Fibroblast of pulmonary artery (primary cell): ENCODE measurements around the gene ZNF316.
"Not testable (repeated sequence)": the region's sequence is repeated elsewhere in the genome, so short reads cannot be mapped to it uniquely, and the experiment has no call there.

ENCODE experiments used
- DNase-seq: peaks from one replicate; pipeline ENCODE4 v3.0.0-alpha.2; 2010; ENCODE audit warnings: low read depth
- H3K4me3 ChIP-seq: replicated peaks from 2 replicates; pipeline ENCODE4 v1.5.1; 2011; ENCODE audit warnings: low read depth, mild to moderate bottlenecking, control low read depth, low read length, moderate library complexity
- CTCF ChIP-seq: IDR thresholded peaks from 2 replicates; pipeline ENCODE4 v1.5.1; 2011; ENCODE audit warnings: mild to moderate bottlenecking, control low read depth, low read length, inconsistent platforms; ENCODE audit errors: missing control alignments

Gene ZNF316

GRCh38 chr7:6622134-6622710 is 14.9 kb upstream of the ZNF316 start:
- TF ChIP-seq CTCF = no peak
- H3K4me3 ChIP-seq = no peak overlapping the region
- no peak for DNase-seq

DNA sequence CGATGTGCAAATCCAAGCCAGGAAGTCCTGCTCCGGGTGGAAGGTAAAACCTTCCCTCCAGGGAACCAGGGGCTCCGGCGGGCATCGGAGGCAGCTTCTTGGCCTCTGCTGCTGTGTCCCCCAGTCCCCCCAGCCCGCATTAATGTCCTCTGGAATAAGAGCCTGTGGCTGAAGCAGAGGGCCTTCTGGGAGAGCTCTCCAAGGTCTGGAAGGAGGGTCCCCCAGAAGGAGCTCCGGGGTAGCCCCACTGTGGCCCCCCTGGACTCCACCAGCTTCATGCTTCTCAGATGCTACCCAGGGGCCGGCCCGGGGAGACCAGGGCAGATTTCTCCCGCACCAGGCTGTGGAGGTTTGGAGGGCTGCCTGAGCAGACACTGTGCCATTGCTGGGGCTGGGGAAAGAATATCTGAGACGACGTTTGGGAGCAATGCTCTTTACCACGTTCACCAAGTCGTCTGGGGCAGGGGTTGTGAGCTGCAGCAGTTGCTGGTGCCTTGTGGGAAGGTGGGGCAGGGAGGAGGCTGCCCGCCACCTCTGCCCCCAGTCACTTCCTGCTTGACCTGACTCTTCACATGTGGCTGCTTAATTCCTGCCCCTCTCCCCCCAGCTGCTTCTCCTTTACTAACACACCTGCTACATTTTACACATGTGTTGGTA is 13.4 kb upstream of the ZNF316 start:
- no peak for DNase-seq
- H3K4me3 ChIP-seq = no peak overlapping the region
- TF ChIP-seq CTCF = no peak

DNA sequence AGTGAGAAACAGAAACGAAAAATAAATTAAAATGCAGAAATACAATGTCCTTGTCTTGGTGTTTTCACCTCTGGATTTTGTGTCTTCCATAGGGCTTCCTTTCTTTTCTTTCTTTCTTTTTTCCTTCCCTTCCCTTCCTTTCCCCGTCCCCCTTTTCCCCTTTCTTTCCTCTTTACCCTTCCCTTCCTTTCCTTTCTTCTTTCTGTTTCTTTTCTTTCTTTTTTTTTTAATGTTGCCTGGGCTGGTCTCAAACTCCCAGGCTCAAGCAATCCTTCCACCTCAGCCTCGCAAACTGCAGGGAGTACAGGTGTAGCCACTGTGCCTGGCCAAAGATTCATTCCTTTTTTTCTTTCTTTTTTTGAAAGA is 12.9 kb upstream of the ZNF316 start:
- H3K4me3 ChIP-seq = no peak overlapping the region
- no peak for TF ChIP-seq CTCF
- DNase-seq = no peak

- no peak for TF ChIP-seq CTCF
Measured at GRCh38 chr7:6628045-6628444, 9.1 kb upstream of the ZNF316 start.

GRCh38 chr7:6630007-6630849 is 6.9 kb upstream of the ZNF316 start:
- H3K4me3 ChIP-seq = no peak overlapping the region
- no peak for DNase-seq
- no peak for TF ChIP-seq CTCF

More at GRCh38 chr7:6628045-6628444, 9.1 kb upstream of the ZNF316 start:
- no peak for DNase-seq
- H3K4me3 ChIP-seq = no peak overlapping the region

- no peak for DNase-seq
- TF ChIP-seq CTCF = no peak
- H3K4me3 ChIP-seq = no peak overlapping the region
Measured at GRCh38 chr7:6631605-6632004, 5.5 kb upstream of the ZNF316 start.

DNA sequence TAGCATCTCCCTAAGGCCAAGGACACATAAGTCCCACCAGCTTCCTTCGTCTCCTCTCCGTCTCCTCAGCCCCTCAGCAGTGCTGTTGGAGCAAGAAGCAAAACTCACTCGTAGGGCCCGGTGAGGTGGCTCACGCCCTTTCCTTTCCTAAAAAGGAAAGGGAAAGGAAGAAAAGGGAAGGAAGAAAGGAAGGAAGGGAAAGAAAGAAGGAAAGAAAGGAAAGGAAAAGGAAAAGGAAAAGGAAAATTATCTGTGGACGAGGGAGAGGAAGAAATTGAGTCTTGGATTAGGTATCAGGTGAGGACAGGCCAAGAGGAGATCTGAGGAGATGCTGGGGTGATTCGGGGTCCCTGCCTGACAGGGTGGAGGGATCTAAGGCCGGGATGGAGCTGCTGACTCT is 3.1 kb upstream of the ZNF316 start:
- H3K4me3 ChIP-seq = no peak overlapping the region
- no peak for TF ChIP-seq CTCF

DNA sequence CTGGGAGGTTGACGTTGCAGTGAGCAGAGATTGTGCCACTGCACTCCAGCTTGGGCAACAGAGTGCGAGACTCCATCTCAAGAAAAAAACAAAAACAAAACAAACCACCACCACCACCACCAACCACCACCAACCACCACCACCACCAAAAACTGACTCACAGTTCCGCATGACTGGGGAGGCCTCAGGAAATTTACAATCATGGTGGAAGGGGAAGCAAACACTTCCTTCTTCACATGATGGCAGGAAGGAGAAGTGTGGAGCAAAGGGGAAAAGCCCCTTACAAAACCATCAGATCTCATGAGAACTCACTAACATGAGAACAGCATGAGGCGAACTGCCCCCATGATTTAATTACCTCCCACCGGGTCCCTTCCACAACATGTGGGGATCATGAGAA is 2.1 kb upstream of the ZNF316 start:
- not testable (repeated sequence) for H3K4me3 ChIP-seq

More for the DNA sequence above, 3.1 kb upstream of the ZNF316 start:
- no peak for DNase-seq

More for the DNA sequence above, 2.1 kb upstream of the ZNF316 start:
- not testable (repeated sequence) for DNase-seq
